ENCODE measurements around the gene CCDC154. TPM values are rescaled to one million over a fixed set of nuclear protein-coding genes. Genes with fewer than 3 reads are reported as not detected.

The CCDC154 gene
- total and polyA plus RNA-seq, 2 donors from 2014 or later = 1.8 to 2.8 TPM

DNA sequence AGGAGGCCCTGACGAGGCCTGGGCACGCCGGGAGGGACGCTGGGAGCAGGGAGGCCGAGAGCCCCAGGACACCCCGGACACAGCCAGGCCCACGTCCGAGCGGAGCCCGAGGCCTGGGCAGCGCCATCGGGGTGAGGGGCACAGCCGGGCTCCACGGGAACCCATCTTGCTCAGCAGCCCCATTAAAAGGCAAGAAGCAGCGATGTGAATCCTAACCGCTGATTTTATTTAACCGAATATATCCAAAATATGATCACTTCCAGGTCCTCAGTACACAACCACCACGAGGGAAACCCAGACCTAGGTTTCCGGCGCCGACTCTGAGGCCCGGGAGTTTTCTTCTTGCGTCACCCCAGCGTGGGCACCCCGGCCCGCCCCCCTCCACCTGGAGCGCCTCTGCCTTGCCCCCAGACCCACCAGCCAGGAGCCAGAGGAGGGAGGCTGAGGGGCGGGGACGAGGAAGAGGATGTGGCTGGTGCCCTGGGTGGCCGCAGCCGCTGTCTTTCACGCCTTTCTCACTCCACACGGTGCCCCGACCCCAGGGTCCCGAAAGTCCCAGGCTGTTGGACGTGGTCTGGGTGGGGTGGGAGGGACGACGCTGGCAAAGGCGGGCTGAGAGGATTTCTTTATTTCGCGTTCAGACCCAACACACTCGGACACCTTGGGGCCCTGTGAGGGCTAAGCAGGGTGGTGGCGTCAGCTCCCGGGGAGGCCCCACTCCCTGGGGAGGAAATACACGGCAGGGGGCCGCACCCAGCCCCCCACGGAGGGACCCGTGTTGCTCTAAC is 568 bp upstream of the CCDC154 start:
- no peaks in the 10 kb centered on the region for H3K9me3 ChIP-seq (ENCODE audit: control insufficient read depth in 2 of 3, insufficient read depth in 1 of 3, low read length in 3 of 3)
- no peak overlapping the region for H3K4me3 ChIP-seq (ENCODE audit: low read length in 3 of 3)
- TF ChIP-seq, protein P1, sequence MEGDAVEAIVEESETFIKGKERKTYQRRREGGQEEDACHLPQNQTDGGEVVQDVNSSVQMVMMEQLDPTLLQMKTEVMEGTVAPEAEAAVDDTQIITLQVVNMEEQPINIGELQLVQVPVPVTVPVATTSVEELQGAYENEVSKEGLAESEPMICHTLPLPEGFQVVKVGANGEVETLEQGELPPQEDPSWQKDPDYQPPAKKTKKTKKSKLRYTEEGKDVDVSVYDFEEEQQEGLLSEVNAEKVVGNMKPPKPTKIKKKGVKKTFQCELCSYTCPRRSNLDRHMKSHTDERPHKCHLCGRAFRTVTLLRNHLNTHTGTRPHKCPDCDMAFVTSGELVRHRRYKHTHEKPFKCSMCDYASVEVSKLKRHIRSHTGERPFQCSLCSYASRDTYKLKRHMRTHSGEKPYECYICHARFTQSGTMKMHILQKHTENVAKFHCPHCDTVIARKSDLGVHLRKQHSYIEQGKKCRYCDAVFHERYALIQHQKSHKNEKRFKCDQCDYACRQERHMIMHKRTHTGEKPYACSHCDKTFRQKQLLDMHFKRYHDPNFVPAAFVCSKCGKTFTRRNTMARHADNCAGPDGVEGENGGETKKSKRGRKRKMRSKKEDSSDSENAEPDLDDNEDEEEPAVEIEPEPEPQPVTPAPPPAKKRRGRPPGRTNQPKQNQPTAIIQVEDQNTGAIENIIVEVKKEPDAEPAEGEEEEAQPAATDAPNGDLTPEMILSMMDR (IDR thresholded peaks at IDR 0.05; ENCODE audit: borderline replicate concordance, extremely low read depth, insufficient read depth) = no peak
- no peak overlapping the region for H3K9ac ChIP-seq (ENCODE audit: low read length in 3 of 3)
- no peaks in the 10 kb centered on the region for H3K4me1 ChIP-seq (ENCODE audit: control insufficient read depth in 2 of 3, insufficient read depth in 2 of 3, low read depth in 1 of 3, low read length in 3 of 3)
- no peak overlapping the region for H3K27ac ChIP-seq (ENCODE audit: low read depth in 2 of 2, low read length in 2 of 2)
- H3K27me3 ChIP-seq (ENCODE audit: control insufficient read depth, insufficient read depth, low read length) = no peaks in the 10 kb centered on the region
- H3K36me3 ChIP-seq (ENCODE audit: control insufficient read depth in 2 of 3, insufficient read depth in 3 of 3, low read length in 3 of 3) = peaks cover 0 to 5% (median 0%) of the 10 kb centered on the region in 3 donors
- intact Hi-C loops (cut with DNase I) = no loop called here
- DNase-seq = no peak
- FAIRE-seq = no peak

DNA sequence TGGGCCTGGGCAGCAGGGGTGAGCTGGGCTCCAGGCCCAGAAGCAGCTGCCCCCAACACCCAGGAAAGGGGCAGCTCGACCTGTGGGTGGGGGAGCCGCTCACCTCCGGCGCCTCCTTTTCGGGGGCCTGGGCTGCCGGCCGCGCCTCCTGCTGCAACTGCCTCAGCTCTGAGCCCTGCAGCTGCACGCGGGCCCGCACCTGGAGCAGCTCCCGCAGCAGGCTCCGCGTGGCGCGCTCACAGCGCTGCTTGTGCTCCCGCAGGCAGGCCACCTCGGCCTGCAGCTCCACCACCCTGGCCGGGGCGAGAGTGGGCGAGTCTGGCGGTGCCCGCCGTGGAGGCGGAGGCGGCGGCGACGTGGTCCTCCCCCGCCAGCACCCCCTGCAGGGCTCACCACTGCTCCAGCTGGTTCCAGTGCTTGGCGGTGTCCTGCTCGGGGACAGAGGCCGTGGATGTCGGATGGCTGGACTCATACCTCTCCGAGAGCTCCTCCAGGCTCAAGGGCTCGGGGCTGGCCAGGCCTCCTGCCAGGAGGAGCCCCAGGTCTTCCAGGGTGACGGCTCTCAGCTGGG is 868 bp downstream of the CCDC154 start:
- TF ChIP-seq, protein P1 (IDR thresholded peaks at IDR 0.05; ENCODE audit: borderline replicate concordance, extremely low read depth, insufficient read depth) = no peak
- Histone ChIP-seq H3K27me3 (ENCODE audit: control insufficient read depth, insufficient read depth, low read length) (no peaks in the 10 kb centered on the region), H3K4me3 (ENCODE audit: low read length in 3 of 3) (no peak overlapping the region), H3K9me3 (ENCODE audit: control insufficient read depth in 2 of 3, insufficient read depth in 1 of 3, low read length in 3 of 3) (no peaks in the 10 kb centered on the region), H3K36me3 (ENCODE audit: control insufficient read depth in 2 of 3, insufficient read depth in 3 of 3, low read length in 3 of 3) (peaks cover 0 to 5% (median 0%) of the 10 kb centered on the region in 3 donors), H3K9ac (ENCODE audit: low read length in 3 of 3) (no peak overlapping the region), H3K27ac (ENCODE audit: low read depth in 2 of 2, low read length in 2 of 2) (no peak overlapping the region), H3K4me1 (ENCODE audit: control insufficient read depth in 2 of 3, insufficient read depth in 2 of 3, low read depth in 1 of 3, low read length in 3 of 3) (no peaks in the 10 kb centered on the region)
- FAIRE-seq = no peak
- intact Hi-C loops (cut with DNase I) = no loop called here
- no peak for DNase-seq

- no peak overlapping the region for H3K9ac ChIP-seq (ENCODE audit: low read length in 3 of 3)
- H3K9me3 ChIP-seq (ENCODE audit: control insufficient read depth in 2 of 3, insufficient read depth in 1 of 3, low read length in 3 of 3) = no peaks in the 10 kb centered on the region
- no peaks in the 10 kb centered on the region for H3K4me1 ChIP-seq (ENCODE audit: control insufficient read depth in 2 of 3, insufficient read depth in 2 of 3, low read depth in 1 of 3, low read length in 3 of 3)
- H3K27ac ChIP-seq (ENCODE audit: low read depth in 2 of 2, low read length in 2 of 2) = no peak overlapping the region
- H3K36me3 ChIP-seq (ENCODE audit: control insufficient read depth in 2 of 3, insufficient read depth in 3 of 3, low read length in 3 of 3) = no peaks in the 10 kb centered on the region
- intact Hi-C loops (cut with DNase I) = no loop called here
- H3K4me3 ChIP-seq (ENCODE audit: low read length in 3 of 3) = no peak overlapping the region
- FAIRE-seq = no peak
- DNase-seq = no peak
- TF ChIP-seq, protein P1 (IDR thresholded peaks at IDR 0.05; ENCODE audit: borderline replicate concordance, extremely low read depth, insufficient read depth) = no peak
- no peaks in the 10 kb centered on the region for H3K27me3 ChIP-seq (ENCODE audit: control insufficient read depth, insufficient read depth, low read length)
Measured at GRCh38 chr16:1442697-1443096, 1.7 kb downstream of the CCDC154 start.

Measured in kidney (tissue), 14 donors.